HepG2 (cell line): ENCODE measurements around the gene ELANE. TPM values are rescaled to one million over a fixed set of nuclear protein-coding genes. Genes with fewer than 3 reads are reported as not detected.

Source experiments
- EED ChIP-seq: sonication (generic); formaldehyde crosslinking; IDR thresholded peaks from 2 replicates; pipeline ENCODE4 v1.5.0; 2020; ENCODE audit warnings: mild to moderate bottlenecking, missing genetic modification reagents
- GATAD2A ChIP-seq: IDR thresholded peaks from 2 replicates; pipeline ENCODE4 v1.6.1; 2016
- KAT2B ChIP-seq: fragments of 150-350 bp; IDR thresholded peaks from 2 replicates; pipeline ENCODE4 v1.6.1; 2014; ENCODE audit warnings: low read depth, low read length, borderline replicate concordance
- MAFF ChIP-seq: IDR thresholded peaks from 2 replicates; pipeline ENCODE4 v1.6.1; 2011; ENCODE audit warnings: low read depth, low read length, improper control_type of control experiment
- MED8 ChIP-seq: sonication (generic); formaldehyde crosslinking; IDR thresholded peaks from 2 replicates; pipeline ENCODE4 v1.8.1; 2023; ENCODE audit warnings: mild to moderate bottlenecking, missing genetic modification reagents; ENCODE audit not compliant: insufficient replicate concordance
- POLR2AphosphoS2 ChIP-seq: IDR thresholded peaks from 2 replicates; pipeline ENCODE4 v1.6.1; 2011; ENCODE audit warnings: low read depth, low read length, improper control_type of control experiment
- SMARCE1 ChIP-seq: fragments of 450-650 bp; IDR thresholded peaks from 2 replicates; pipeline ENCODE4 v1.6.1; 2017; ENCODE audit warnings: borderline replicate concordance
- ZNF251 ChIP-seq: sonication (generic); formaldehyde crosslinking; IDR thresholded peaks from 2 replicates; pipeline ENCODE4 v1.9.0; 2021; ENCODE audit warnings: mild to moderate bottlenecking, missing genetic modification reagents
- ZNF629 ChIP-seq: sonication (generic); formaldehyde crosslinking; conservative IDR thresholded peaks from 2 replicates; pipeline ENCODE4 v1.5.0; 2020; ENCODE audit warnings: missing genetic modification reagents
- ZNF674 ChIP-seq: sonication (generic); formaldehyde crosslinking; IDR thresholded peaks from 2 replicates; pipeline ENCODE4 v1.5.0; 2020; ENCODE audit warnings: low read depth, mild to moderate bottlenecking, missing genetic modification reagents
- ZNF816 ChIP-seq: sonication (generic); formaldehyde crosslinking; IDR thresholded peaks from 2 replicates; pipeline ENCODE4 v1.8.0; 2022; ENCODE audit warnings: missing genetic modification reagents, mild to moderate bottlenecking, borderline replicate concordance
- ZNF83 ChIP-seq: sonication (generic); formaldehyde crosslinking; IDR thresholded peaks from 2 replicates; pipeline ENCODE4 v1.4.0; 2020; ENCODE audit warnings: missing genetic modification reagents, mild to moderate bottlenecking, borderline replicate concordance
- ZNF883 ChIP-seq: sonication (generic); formaldehyde crosslinking; IDR thresholded peaks from 2 replicates; pipeline ENCODE4 v1.5.1; 2020; ENCODE audit warnings: mild to moderate bottlenecking, missing genetic modification reagents; ENCODE audit errors: not compliant biosample characterization
- polyA plus RNA-seq, 8 experiments: library from polyadenylated mRNA; depleted of rRNA in 3 of 8; stranded (reverse) in 7 of 8; unstranded in 1 of 8; fragments of >200 nt; fragmentation: Illumina TruSeq in 4 of 8; extraction: Trizol in 4 of 8; gene quantifications; 2 replicates each; pipeline versions ENCODE4 v1.2.1 to v1.2.3, GENCODE V29; 2011 to 2016; ENCODE audit warnings: low read depth in 4 of 8, missing spikeins in 1 of 8, mixed read lengths in 1 of 8; ENCODE audit not compliant: insufficient read depth in 1 of 8
- total RNA-seq, 5 experiments: library from RNA; depleted of rRNA; stranded (reverse); fragments of >200 nt; fragmentation: Illumina TruSeq; extraction: Trizol; gene quantifications; 2 replicates each; pipeline ENCODE4 v1.2.3, GENCODE V29; 2016; ENCODE audit warnings: low read depth in 1 of 5
- TF ChIP-seq, protein P1 (sequence below): sonication (generic); formaldehyde crosslinking; IDR thresholded peaks from 2 replicates; pipeline ENCODE4 v1.8.0; 2022; ENCODE audit warnings: mild to moderate bottlenecking, missing genetic modification reagents, moderate library complexity
- TF ChIP-seq, protein P2 (sequence below): sonication (generic); formaldehyde crosslinking; IDR thresholded peaks from 2 replicates; pipeline ENCODE4 v1.4.0; 2020; ENCODE audit warnings: missing genetic modification reagents
- TF ChIP-seq, protein P3 (sequence below): IDR thresholded peaks from 2 replicates; pipeline ENCODE4 v1.6.1; 2018; ENCODE audit warnings: missing genetic modification reagents
- TF ChIP-seq, protein P4 (sequence below): sonication (generic); formaldehyde crosslinking; IDR thresholded peaks from 2 replicates; pipeline ENCODE4 v1.5.0; 2020; ENCODE audit warnings: mild to moderate bottlenecking, missing genetic modification reagents, borderline replicate concordance
- TF ChIP-seq, protein P5 (sequence below): sonication (generic); formaldehyde crosslinking; IDR thresholded peaks from 2 replicates; pipeline ENCODE4 v1.5.1; 2020; ENCODE audit warnings: missing genetic modification reagents, mild to moderate bottlenecking, borderline replicate concordance

The ELANE gene
- total and polyA plus RNA-seq, 2 of the 13 experiments (the other 11 are each of a cell fraction or from before 2014, with no cell fraction given) = not detected

DNA sequence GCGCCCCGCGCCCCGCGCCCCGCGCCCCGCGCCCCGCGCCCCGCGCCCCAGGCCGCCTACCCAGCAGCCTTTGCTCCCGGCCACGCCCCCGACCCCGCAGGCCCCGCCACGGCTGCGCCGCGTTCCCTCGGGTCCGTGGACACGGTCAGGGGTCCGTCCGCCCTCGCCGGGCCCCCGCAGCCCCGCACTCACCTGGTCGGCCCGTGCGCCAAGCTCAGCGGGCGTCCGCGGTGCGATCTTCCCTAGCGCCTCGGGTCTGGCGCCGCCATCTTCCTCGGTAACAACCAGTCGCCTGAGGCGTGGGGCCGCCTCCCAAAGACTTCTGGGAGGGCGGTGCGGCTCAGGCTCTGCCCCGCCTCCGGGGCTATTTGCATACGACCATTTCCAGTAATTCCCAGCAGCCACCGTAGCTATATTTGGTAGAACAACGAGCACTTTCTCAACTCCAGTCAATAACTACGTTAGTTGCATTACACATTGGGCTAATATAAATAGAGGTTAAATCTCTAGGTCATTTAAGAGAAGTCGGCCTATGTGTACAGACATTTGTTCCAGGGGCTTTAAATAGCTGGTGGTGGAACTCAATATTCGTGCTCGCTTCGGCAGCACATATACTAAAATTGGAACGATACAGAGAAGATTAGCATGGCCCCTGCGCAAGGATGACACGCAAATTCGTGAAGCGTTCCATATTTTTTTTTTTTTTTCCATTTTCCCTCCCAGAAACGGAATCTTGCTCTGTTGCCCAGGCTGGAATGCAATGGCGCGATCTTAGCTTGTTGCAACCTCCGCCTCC lies 41.0 kb downstream of the ELANE start, which contains the start of the genes MED16 and RNU6-9 (continued):
- TF ChIP-seq GATAD2A (CRISPR knock-in tag) (peak; percentile 57; the same call in 1 of the 2 replicates), ZNF629 (CRISPR knock-in tag) (no peak), ZNF674 (CRISPR knock-in tag) (no peak), KAT2B (no peak), MAFF (no peak), MED8 (no peak), SMARCE1 (no peak), ZNF83 (CRISPR knock-in tag) (no peak), EED (CRISPR knock-in tag) (no peak), ZNF816 (CRISPR knock-in tag) (0 out of 2 replicates have a peak, but pooled peaks have one; percentile 64), POLR2AphosphoS2 (no peak), ZNF883 (CRISPR knock-in tag) (no peak), ZNF251 (no peak)
- TF ChIP-seq, protein P1, sequence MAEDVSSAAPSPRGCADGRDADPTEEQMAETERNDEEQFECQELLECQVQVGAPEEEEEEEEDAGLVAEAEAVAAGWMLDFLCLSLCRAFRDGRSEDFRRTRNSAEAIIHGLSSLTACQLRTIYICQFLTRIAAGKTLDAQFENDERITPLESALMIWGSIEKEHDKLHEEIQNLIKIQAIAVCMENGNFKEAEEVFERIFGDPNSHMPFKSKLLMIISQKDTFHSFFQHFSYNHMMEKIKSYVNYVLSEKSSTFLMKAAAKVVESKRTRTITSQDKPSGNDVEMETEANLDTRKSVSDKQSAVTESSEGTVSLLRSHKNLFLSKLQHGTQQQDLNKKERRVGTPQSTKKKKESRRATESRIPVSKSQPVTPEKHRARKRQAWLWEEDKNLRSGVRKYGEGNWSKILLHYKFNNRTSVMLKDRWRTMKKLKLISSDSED (CRISPR knock-in tag) = no peak
- TF ChIP-seq, protein P2, sequence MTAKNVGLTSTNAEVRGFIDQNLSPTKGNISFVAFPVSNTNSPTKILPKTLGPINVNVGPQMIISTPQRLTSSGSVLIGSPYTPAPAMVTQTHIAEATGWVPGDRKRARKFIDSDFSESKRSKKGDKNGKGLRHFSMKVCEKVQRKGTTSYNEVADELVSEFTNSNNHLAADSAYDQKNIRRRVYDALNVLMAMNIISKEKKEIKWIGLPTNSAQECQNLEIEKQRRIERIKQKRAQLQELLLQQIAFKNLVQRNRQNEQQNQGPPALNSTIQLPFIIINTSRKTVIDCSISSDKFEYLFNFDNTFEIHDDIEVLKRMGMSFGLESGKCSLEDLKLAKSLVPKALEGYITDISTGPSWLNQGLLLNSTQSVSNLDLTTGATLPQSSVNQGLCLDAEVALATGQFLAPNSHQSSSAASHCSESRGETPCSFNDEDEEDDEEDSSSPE (CRISPR knock-in tag) = 0 out of 2 replicates have a peak, but pooled peaks have one; percentile 38
- TF ChIP-seq, protein P3, sequence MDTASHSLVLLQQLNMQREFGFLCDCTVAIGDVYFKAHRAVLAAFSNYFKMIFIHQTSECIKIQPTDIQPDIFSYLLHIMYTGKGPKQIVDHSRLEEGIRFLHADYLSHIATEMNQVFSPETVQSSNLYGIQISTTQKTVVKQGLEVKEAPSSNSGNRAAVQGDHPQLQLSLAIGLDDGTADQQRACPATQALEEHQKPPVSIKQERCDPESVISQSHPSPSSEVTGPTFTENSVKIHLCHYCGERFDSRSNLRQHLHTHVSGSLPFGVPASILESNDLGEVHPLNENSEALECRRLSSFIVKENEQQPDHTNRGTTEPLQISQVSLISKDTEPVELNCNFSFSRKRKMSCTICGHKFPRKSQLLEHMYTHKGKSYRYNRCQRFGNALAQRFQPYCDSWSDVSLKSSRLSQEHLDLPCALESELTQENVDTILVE (CRISPR knock-in tag) = peak; percentile 78; the same call in 1 of the 2 replicates
- TF ChIP-seq, protein P4, sequence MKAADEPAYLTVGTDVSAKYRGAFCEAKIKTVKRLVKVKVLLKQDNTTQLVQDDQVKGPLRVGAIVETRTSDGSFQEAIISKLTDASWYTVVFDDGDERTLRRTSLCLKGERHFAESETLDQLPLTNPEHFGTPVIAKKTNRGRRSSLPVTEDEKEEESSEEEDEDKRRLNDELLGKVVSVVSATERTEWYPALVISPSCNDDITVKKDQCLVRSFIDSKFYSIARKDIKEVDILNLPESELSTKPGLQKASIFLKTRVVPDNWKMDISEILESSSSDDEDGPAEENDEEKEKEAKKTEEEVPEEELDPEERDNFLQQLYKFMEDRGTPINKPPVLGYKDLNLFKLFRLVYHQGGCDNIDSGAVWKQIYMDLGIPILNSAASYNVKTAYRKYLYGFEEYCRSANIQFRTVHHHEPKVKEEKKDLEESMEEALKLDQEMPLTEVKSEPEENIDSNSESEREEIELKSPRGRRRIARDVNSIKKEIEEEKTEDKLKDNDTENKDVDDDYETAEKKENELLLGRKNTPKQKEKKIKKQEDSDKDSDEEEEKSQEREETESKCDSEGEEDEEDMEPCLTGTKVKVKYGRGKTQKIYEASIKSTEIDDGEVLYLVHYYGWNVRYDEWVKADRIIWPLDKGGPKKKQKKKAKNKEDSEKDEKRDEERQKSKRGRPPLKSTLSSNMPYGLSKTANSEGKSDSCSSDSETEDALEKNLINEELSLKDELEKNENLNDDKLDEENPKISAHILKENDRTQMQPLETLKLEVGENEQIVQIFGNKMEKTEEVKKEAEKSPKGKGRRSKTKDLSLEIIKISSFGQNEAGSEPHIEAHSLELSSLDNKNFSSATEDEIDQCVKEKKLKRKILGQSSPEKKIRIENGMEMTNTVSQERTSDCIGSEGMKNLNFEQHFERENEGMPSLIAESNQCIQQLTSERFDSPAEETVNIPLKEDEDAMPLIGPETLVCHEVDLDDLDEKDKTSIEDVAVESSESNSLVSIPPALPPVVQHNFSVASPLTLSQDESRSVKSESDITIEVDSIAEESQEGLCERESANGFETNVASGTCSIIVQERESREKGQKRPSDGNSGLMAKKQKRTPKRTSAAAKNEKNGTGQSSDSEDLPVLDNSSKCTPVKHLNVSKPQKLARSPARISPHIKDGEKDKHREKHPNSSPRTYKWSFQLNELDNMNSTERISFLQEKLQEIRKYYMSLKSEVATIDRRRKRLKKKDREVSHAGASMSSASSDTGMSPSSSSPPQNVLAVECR (CRISPR knock-in tag) = peak; percentile 76; the same call in 1 of the 2 replicates
- TF ChIP-seq, protein P5, sequence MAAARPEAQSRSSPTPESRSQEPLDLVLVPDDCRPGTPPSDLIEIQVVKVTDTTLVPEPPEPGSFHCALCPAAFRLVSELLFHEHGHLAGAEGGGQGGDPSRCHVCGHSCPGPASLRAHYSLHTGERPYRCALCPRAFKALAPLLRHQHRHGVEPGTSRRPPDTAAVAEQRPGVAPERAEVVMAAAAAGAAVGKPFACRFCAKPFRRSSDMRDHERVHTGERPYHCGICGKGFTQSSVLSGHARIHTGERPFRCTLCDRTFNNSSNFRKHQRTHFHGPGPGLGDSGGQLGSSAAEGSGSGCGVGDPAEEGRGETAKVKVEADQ (CRISPR knock-in tag) = no peak
